GM18511 (cell line): ENCODE data around the gene TUBA3E.
A peak's percentile ranks its signal among the peaks of the same experiment; 100 is the strongest.
"Not testable (repeated sequence)": the region's sequence is repeated elsewhere in the genome, so short reads cannot be mapped to it uniquely, and the experiment has no call there.

ENCODE experiments used
- ATAC-seq: cut with Tn5 transposase; IDR thresholded peaks from one replicate; pipeline ENCODE4 v1.9.1; 2021; ENCODE audit warnings: mild to moderate bottlenecking, moderate library complexity; ENCODE audit not compliant: unreplicated experiment

The TUBA3E gene

DNA sequence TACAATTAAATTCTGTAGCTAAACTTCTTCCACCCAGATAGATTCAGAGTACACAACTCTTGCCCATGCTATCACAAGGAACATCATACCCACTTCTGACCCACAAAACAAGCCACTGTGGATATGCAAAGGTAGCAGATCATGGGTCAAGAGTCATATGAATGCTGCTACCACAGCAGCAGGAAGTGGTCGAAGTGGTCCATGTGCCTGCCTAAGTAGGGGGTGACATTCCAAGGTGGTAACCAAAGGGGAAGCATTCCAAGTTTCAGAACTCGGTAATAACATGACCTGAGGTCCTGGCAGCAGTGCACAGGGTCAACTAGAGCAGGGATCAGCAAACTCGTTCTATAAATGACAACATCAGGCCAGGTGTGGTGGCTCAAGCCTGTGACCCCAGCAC lies 5.8 kb downstream of the TUBA3E start:
- ATAC-seq = not testable (repeated sequence)

DNA sequence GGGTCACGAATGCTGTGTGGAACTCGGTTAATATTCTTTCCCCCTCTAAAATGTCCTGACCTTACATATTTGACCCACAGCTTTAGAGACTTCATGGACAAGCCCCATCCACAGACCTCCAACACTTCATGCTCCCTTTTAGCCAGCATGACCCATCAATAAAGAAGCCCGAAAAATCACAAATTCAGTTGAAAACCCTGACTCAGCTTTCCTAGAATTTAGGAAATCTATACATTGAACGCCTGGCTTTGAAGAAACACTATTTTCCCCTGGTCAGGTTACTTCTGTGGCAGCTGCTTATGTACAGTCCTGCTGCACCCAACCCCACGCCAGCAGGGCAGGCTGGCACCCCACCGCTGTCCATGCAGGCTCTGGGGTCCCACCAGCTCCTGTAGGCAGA lies 6.9 kb downstream of the TUBA3E start:
- ATAC-seq = not testable (repeated sequence)

DNA sequence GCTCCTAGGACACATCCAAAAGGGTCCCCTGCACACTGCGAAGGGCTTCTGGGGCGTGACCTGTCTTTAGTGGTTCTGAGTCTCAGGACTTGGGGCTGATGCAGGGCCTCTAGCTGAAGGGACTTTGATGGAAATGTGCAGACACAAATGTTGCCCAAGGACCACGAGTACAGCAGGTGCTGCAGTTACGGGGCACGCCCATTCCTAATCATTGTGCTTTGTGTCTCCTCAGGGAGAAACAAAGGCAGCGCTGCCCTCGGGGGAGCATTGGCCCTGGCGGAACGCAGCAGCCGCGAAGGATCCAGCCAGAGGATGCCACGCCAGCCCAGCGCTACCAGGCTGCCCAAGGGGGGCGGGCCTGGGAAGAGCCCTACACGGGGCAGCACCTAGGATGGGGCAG lies 8.0 kb downstream of the TUBA3E start:
- ATAC-seq = no peak

DNA sequence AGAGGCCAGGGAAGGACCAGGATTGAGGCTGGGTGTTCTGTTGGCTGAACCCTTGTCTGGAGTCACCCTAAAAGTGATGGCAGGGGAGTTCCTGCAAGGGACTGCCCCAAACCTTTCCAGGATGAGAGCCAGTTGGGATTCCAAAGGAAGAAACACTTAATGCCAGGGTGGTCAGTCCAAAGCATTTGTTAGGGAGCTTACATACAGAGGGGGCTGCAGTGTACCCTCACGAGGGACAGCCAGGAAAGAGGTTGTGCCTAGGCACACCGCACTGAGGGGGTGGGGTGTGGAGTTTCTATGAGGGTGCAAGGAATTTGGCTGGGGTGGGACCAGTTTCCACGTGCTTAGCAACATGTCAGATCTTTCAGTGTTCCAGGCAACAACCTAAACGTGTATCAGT lies 9.3 kb downstream of the TUBA3E start:
- ATAC-seq = not testable (repeated sequence)

DNA sequence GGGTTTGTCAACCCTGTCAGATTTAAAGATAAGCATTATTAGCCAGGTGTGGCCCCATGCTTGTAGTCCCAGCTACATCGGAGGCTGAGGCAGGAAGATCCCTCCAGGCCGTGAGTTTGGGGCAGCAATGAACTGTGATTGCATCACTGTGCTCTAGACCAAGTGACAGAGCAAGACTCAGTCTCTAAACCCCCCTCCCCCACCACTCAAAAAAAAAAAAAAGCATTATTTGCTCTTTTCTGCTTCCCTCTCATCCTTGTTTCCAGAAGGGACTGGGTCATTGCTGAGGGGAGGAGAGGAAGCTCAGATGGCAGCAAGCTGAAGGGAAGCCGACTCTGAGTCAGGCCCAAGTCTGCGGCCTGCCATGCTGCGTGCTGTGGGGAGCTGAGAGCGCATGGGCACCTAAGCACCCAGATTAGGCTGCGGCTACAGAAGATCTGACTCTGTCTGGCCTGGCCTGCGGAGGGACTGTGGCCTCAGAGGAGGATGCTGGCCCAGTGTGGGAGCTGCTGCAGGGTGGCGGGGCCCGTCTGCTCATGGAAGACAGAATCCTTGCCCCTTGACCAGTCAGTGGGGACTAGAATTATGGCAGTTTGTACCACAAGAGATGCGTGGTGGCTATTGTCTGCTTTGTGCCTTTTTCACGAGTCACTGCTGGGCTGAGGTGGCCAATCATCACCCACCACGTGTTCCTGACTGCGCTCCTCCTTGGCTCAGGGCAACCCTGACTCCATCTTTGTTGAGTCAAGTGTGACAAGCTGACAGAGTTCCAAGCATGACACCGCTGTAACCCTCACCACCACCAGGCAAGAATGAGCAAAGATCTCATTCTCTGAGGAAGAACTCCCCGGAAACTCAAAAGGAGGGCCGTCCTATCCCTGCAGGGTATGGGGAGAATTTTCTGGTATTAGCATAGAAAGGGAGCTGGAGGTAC lies 10.1 kb downstream of the TUBA3E start:
- ATAC-seq = not testable (repeated sequence)

DNA sequence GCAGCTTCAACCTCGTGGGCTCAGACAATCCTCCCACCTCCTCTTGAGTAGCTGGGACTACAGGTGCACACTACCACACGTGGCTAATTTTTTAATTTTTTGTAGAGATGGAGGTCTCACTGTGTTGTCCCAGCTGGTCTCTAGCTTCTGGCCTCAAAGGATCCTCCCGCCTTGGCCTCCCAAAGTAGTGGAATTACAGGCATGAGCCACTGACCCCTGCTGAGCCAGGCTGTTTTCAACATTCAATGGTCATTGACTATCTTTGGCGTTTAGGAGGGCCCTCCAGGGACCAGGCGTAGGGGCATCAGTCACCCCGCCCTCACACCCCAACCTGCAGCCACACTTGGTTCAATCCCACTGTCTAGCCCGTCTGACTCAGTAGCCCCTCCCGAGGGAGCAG lies 11.0 kb downstream of the TUBA3E start:
- no peak for ATAC-seq

DNA sequence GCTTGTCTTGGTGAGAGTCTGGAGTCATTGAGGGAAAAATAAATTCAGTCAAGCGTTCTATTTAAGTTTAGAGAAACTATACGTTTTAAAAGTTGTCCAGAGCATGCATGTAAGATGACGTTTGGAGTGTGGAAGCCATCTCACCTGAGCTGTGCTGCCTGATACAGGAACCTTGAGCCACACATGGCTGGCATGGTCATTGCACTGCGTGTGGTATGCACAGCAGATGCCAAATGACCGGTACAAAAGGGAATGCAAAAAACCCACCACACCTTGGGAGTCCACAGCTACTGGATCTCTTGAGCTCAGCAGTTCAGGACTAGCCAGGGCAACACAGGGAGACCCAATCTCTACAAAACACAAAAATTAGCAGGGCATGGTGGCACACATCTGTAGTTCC lies 11.8 kb downstream of the TUBA3E start:
- no peak for ATAC-seq

DNA sequence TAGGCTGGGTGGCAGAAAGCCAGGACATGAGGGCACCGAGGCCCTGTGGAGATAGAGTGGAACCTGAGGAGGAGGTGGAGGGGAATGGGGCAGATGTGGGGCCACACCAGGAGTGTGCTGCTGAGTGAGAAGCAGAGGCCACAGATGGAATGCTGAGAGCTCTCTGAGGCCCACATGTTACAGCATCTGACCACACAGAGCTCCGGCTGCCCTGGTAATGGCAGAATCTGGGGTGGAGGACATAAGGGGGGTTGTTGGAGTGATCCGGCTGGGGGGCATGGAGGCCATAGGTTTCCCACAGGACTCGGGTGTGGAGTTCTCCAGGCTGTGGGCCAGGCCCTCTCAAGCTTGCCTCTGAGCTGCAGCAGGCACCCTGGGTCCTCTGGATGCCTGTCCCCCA lies 12.3 kb downstream of the TUBA3E start:
- ATAC-seq = no peak

DNA sequence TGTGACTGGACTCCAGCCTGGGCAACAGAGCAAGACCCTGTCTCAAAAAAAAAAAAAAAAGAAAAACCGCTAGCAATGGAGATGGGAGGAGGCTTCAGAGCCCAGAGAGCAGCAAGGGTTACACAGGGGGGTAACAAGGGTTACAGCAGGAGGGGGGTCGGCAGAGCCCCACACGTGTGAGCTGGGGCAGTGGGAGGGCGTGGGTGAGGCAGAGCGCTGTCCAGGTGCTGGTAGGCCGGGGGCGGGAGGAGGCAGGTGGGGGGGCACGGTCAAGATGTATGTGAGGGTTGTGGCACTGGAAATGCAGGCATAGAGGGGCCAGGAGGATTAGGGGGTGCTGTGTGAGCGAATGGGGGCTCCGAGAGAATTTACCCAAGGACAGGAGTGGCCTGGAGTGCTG lies 12.8 kb downstream of the TUBA3E start:
- ATAC-seq = no peak

DNA sequence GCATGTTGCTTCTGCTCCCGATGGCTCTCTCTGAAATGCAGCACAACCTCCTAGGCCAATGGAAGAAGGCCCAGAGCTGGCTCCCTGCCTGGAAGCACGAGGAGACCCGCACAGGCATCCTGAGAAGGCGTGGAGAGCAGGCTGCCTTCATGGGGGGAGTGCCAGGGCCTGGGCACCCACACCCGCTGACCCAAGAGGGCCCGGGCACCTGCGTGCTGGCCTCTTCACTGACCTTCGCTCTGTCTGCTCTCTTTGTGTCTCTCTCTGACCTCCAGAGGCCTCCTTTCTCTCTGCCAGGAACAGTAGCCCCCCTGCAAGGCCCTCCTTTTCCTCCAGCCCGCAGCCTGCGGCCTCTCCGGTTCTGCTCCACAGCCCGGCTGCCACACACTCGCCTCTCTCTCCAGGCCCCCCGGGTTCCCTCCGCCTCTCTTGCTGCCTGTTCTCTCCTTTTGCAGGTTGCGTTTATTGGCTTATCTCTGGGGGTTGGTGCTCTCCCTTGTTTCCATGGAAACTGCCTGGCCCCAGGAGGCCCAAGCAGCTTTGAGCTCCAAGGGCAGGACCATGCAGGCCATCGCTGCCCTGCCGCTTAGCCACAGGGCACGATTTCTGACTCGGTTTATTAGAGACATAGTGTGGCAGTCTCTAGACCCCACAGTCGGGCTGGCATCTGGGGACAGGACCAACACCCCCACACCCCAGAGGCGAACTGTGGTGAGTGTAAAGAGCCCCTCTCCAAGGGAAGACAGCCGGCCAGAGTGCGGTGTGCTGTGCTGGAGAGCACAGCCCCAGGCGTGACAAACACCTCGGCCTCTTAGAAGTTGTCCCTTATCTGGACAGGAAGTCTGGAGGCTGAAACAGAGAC lies 14.5 kb downstream of the TUBA3E start:
- ATAC-seq = no peak

DNA sequence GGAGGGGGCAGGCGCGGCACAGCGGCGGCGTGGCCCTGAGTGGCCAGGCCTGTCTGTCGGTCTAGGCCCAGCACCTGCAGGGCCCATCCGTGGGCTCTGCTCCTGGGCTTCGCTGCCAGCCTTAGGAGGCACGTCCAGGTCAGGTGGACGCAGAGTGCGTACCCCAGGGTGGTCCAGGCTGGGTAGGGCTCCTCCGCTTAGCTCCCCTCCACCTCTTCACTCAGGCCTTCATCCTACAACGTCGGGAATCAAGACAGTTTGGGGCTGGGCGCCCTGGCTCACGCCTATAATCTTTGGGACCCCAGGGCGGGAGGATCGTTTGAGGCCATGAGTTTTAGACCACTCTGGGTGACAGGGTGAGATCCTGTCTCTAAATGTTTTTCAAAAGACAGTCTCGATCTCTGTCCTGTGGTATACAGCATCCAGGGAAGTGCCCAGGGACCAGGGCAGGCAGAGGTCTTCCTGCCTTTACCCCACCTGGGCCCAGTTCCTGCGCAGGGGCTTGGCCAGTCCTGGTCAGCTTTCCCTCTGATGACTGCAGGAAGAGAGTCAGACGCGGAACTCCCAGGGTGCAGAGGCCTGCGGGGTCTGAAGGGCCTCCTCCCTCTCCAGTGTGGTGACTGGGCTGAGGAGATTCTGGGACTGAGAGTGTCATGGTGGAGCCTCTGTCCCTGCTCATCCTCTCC lies 15.3 kb downstream of the TUBA3E start:
- ATAC-seq = not testable (repeated sequence)

DNA sequence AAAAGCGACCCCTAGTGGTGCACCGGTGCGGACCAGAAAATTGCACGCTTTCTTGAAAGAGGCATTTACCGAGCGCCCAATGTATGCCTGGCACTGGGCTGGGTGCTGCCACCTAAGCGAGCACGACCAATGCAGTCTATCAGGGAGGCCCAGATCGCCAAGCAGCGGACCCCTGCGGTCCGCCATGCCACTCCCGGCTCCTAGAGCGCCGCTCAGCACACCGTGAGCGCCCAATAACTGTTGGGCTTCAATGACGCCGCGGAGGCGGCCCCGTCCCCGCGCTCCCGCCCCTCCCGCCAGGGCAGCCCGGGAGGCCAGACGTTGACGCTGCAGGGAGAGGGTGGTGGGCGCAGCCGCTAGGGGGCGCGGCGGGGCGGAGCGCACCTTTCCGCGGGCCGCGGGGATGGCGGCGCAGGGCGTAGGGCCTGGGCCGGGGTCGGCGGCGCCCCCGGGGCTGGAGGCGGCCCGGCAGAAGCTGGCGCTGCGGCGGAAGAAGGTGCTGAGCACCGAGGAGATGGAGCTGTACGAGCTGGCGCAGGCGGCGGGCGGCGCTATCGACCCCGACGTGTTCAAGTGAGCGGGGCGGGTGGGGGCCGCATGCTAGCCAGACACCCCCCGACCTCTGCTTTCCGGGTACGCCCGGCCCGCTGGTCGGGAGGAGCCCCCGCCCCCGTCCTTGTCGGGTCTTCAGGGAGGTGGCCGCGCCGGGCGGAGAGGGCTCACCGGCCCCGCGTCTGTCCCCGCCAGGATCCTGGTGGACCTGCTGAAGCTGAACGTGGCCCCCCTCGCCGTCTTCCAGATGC lies 16.2 kb downstream of the TUBA3E start, which contains the start of gene MZT2B:
TSS of gene MZT2B (plus strand) at position 383 of the 803 bp plus-strand sequence. CDS start at position 404, 21 bp downstream.
- ATAC-seq = peak; percentile 83

DNA sequence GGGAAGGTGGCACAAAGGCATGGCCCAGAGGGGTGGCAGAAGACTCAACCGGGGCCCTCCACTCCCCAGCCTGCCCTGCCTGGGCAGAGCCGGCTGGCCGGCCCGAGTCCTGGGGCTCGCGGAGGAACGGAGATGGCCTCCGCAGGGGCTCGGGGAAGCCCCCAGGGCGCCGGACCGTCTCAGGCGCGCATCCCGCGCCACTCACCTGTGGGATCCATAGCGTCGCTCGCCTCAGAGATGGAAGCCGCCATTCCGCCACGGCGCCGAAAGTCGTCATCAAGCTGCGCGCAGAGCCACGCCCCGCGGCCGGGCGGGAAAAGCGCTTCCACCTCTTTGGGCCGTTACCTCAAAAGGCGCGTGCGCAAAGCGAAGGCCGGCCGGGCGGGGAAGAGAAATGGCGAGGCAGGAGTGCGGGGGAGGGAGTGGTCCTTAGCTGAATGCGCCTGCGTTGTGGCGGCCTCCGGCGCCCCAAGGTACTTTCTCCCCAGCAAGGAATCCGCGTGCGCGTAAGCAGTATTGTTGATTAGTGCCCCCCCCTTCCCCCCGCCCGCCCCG lies 16.8 kb downstream of the TUBA3E start, which contains the start of gene SMPD4:
TSS of gene SMPD4 (minus strand) at position 278 of the 555 bp plus-strand sequence. CDS start 5,010 bp downstream, outside the sequence.
- peak; percentile 70 for ATAC-seq

DNA sequence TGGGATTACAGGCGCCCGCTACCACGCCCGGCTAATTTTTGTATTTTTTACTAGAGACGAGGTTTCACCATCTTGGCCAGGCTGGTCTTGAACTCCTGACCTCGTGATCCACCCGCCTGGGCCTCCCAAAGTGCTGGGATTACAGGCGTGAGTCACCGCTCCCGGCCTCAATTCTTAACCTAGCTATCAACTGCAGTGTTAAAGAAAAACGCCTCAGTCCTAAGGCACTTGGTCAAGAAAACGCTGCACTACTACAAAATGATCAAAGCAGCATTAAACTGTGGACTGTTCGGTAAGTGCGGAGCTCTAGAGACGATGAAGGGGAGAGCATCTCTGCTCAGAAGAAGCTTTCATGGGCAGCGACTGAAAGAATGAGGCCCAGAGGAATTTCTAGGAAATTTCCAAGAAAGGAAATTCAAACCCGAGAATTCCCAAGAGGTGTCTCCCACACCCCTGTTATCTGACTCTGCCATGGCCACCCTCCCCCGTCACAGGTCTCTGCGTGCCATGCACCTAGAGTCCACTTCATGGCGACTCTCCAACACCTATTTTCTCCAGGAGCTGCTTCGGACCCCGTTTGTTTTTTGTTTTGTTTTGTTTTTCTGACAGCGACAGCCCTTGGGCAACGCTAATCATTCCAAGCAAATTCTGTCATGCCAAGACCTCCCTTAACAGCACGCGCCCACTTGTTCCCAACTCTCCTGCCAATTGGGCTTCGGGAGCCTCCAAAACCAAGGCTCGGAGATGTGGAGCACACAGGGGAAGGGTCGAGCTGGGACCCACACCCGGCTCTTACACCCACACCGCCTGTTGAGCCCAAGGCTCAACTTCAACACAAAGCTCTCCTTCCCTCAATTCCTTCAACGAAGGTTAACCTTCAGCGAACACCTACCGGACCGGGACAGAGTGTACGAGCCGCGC lies 17.6 kb downstream of the TUBA3E start:
- ATAC-seq = not testable (repeated sequence)

DNA sequence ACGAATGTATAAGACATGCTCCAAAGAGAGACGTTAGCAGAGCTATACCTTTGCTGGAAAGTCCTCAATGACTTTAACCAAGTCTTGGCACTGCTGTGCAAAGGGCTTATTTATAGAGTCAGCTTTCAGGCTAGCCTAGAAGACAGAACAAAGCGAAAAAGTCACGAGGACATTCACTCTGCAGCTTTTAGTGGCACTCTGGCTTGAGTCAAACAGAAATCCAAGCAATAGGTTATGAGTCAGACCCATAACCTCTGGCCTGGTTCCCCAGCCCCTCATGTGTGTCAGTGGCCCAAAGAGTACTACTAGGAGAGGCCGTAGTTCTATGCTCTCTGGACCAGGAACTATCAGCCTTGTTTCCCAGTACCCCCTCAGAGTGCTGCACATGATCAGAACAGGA lies 23.4 kb downstream of the TUBA3E start:
- peak; percentile 64 for ATAC-seq

DNA sequence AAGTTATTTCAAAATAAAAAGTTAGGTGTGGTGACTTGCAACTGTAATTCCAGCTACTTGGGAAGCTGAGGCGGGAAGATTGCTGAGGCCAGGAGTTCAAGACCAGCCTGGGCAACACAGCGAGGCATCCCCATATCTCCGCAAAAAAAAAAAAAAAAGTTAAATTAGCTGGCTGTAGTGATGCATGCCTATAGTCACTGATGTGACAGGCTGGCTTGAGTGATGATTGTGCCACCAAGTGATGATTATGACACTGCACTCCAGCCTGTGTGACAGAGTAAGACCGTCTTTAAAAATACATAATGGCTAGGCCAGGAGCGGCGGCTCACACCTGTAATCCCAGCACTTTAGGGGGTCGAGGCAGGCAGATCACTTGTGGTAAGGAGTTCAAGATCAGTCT lies 28.3 kb downstream of the TUBA3E start:
- no peak for ATAC-seq

DNA sequence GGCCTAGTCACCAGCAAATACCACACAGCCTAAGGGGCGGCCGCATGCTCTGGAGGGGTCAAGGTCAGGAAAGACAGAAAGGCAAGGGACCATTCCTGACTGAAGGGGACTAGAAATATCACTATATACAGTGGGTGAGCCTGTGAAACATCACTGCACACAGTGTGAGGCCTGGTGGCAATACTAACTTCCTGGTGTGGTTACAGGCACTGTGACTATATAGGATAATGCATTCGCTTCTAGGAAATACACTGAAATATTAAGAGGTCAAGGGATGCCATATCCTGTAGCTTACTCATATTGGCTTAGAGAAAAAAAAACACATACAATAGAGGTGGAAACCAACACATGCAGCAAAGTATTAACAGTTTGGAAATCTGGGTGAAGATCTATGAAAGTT lies 29.1 kb downstream of the TUBA3E start:
- not testable (repeated sequence) for ATAC-seq

DNA sequence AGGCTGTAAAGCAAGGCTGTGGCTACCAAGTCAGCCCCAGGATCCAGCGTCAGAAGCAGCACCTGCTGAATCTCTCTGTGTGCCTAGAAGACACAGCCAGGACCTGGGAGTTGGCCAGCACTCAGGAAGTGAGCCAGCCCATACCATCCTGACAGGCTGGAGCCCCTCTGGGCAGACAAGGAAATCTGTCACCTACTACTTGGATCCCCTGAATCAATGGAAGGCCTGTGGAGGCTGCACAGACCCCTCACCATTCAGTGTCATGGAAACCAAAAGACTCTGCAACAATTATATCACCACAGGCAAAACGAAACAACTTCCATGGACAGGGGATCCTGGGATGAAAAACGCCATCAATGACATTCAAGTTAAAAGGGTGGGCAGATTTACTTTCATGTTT lies 31.6 kb downstream of the TUBA3E start:
- ATAC-seq = not testable (repeated sequence)
